ENCODE measurements around the gene FMNL2. TPM values are rescaled to one million over a fixed set of nuclear protein-coding genes. Genes with fewer than 3 reads are reported as not detected.
A peak's percentile ranks its signal among the peaks of the same experiment; 100 is the strongest.

Gene FMNL2
- total RNA-seq, 4 donors from 2014 or later: 25.2 to 35.0 (median 27.4) TPM

- peak overlapping the region in 2 of 4 donors; percentile 44 to 48 for H3K27ac ChIP-seq
- peaks cover 0 to 13% of the 10 kb centered on the region in 2 donors for H3K36me3 ChIP-seq
- H3K4me3 ChIP-seq: no peak overlapping the region
- no peaks in the 10 kb centered on the region for H3K9me3 ChIP-seq
- TF ChIP-seq POLR2AphosphoS5 (IDR thresholded peaks at IDR 0.05) (peak; percentile 18), POLR2A (IDR thresholded peaks at IDR 0.05) (no peak)
- WGBS, 2 donors (ENCODE audit: low coverage in 1 of 2): 51 to 78% methylated on average over 3 of the region's 3 CpGs
- no peaks in the 10 kb centered on the region for H3K27me3 ChIP-seq
- peaks cover 0 to 9% (median 0%) of the 10 kb centered on the region in 3 donors for H3K4me1 ChIP-seq
- ATAC-seq: peak; percentile 83
Observed at GRCh38 chr2:152594792-152595191, 259.8 kb downstream of the FMNL2 start.

GRCh38 chr2:152598975-152599759 lies 264.2 kb downstream of the FMNL2 start:
- Histone ChIP-seq H3K27me3 (no peaks in the 10 kb centered on the region), H3K4me1 (peaks cover 0 to 9% (median 0%) of the 10 kb centered on the region in 3 donors), H3K27ac (no peak overlapping the region), H3K9me3 (no peaks in the 10 kb centered on the region), H3K36me3 (peaks cover 0 to 8% of the 10 kb centered on the region in 2 donors), H3K4me3 (no peak overlapping the region)
- TF ChIP-seq POLR2A (IDR thresholded peaks at IDR 0.05): no peak
- TF ChIP-seq EP300 (IDR thresholded peaks at IDR 0.05): no peak
- TF ChIP-seq POLR2AphosphoS5 (IDR thresholded peaks at IDR 0.05): no peak
- no peak for TF ChIP-seq CTCF (IDR thresholded peaks at IDR 0.05)
- 83 to 96% methylated on average over 5 to 8 of the region's 9 CpGs for WGBS, 2 donors (ENCODE audit: low coverage in 1 of 2)
- no peak for ATAC-seq

- no peak for ATAC-seq
- no peak for TF ChIP-seq EP300 (IDR thresholded peaks at IDR 0.05)
- TF ChIP-seq POLR2A (IDR thresholded peaks at IDR 0.05): no peak
- no peak for TF ChIP-seq POLR2AphosphoS5 (IDR thresholded peaks at IDR 0.05)
- no peak for TF ChIP-seq CTCF (IDR thresholded peaks at IDR 0.05)
- Histone ChIP-seq H3K36me3 (peaks cover 0 to 8% of the 10 kb centered on the region in 2 donors), H3K27me3 (no peaks in the 10 kb centered on the region), H3K27ac (no peak overlapping the region), H3K4me1 (no peaks in the 10 kb centered on the region), H3K4me3 (no peak overlapping the region), H3K9me3 (no peaks in the 10 kb centered on the region)
- 84 to 100% methylated on average over 3 to 6 of the region's 6 CpGs for WGBS, 2 donors (ENCODE audit: low coverage in 1 of 2)
Observed at GRCh38 chr2:152600051-152600657, 265.2 kb downstream of the FMNL2 start.

GRCh38 chr2:152600697-152601096 lies 265.7 kb downstream of the FMNL2 start:
- no peak for ATAC-seq
- no peak overlapping the region for H3K27ac ChIP-seq
- H3K36me3 ChIP-seq: peaks cover 0 to 8% of the 10 kb centered on the region in 2 donors
- TF ChIP-seq CTCF (IDR thresholded peaks at IDR 0.05) (no peak), EP300 (IDR thresholded peaks at IDR 0.05) (no peak), POLR2AphosphoS5 (IDR thresholded peaks at IDR 0.05) (no peak), POLR2A (IDR thresholded peaks at IDR 0.05) (no peak)
- no peaks in the 10 kb centered on the region for H3K9me3 ChIP-seq
- no peak overlapping the region for H3K4me3 ChIP-seq
- WGBS, 2 donors (ENCODE audit: low coverage in 1 of 2): 63 to 75% methylated on average over 1 to 2 of the region's 2 CpGs
- H3K4me1 ChIP-seq: no peaks in the 10 kb centered on the region
- H3K27me3 ChIP-seq: no peaks in the 10 kb centered on the region

GRCh38 chr2:152602750-152603149 lies 267.8 kb downstream of the FMNL2 start:
- 93% methylated on average over 8 of the region's 8 CpGs for WGBS, 2 donors (ENCODE audit: low coverage in 1 of 2)
- Histone ChIP-seq H3K36me3 (peaks cover 0 to 8% of the 10 kb centered on the region in 2 donors), H3K9me3 (no peaks in the 10 kb centered on the region), H3K27ac (no peak overlapping the region), H3K27me3 (no peaks in the 10 kb centered on the region), H3K4me1 (no peaks in the 10 kb centered on the region), H3K4me3 (no peak overlapping the region)
- no peak for TF ChIP-seq POLR2A (IDR thresholded peaks at IDR 0.05)
- no peak for TF ChIP-seq POLR2AphosphoS5 (IDR thresholded peaks at IDR 0.05)
- no peak for TF ChIP-seq CTCF (IDR thresholded peaks at IDR 0.05)
- TF ChIP-seq EP300 (IDR thresholded peaks at IDR 0.05): no peak
- ATAC-seq: no peak
